NCI-H748 treated with DMSO at 0.1 percent for 48 hours (cell line): ENCODE measurements around the gene MYO6.
"Not testable (repeated sequence)": the region's sequence is repeated elsewhere in the genome, so short reads cannot be mapped to it uniquely, and the experiment has no call there.

ENCODE experiments used
- DNase-seq: peaks from one replicate; lab custom pipeline; 2025; lab: John Stamatoyannopoulos, UW

Gene MYO6

DNA sequence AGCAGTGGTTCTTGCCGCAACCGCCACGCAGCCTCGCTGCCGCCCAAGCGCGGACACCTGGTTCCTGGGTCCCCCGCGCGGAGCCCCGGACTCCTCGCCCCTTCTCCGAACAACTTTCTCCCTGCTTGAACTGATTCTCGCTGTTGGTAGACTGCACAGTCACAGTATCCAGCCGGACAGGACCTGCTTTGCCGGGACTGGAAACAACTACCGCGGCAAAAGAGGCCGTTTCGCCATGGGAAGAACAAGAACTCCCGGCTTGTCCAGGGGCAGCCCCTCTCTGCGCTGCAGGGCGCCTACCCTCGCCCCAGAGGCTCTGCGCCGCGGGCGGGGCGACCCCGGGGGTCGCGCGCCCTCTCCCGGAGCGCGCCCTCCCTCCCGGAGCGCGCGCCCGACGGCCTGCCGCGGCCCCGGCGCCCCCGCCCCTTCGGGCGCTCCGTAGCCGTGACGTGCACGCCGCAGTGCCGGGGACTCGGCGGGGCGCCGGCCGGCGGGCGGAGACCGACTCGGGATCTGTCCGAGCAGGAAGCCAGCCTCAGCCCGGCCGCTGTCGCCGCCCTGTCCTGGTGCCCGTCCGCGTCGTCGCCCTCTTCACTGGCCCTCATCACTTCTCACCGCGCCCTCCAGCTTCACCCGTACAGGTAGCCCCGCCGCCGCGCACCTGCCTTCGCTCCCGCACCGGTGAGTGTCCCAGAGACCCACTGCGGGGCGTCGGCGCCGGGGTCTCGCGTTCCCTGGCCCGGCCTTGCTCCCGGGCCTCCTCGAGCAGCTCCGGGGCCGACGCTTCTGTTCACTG is at the start of gene MYO6:
TSS of gene MYO6 (plus strand) at position 497 of the 796 bp plus-strand sequence. CDS start 68,309 bp downstream, outside the sequence.
- DNase-seq, result peak; percentile 71

DNA sequence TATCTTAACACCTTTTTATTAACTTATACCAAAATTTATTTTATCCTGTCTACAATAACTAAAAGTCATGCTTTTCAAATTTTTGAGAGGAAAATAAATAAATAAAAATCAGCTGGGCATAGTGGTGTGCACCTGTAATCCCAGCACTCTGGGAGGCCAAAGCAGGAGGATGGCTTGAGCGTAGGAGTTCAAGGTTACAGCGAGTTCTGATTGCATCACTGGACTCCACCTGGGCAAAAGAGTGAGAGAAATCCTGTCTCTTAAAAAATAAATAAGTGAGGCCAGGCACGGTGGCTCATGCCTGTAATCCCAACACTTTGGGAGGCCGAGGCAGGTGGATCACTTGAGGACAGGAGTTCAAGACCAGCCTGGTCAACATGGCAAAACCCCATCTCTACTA is 40.7 kb upstream of the MYO6 start:
- not testable (repeated sequence) for DNase-seq

DNA sequence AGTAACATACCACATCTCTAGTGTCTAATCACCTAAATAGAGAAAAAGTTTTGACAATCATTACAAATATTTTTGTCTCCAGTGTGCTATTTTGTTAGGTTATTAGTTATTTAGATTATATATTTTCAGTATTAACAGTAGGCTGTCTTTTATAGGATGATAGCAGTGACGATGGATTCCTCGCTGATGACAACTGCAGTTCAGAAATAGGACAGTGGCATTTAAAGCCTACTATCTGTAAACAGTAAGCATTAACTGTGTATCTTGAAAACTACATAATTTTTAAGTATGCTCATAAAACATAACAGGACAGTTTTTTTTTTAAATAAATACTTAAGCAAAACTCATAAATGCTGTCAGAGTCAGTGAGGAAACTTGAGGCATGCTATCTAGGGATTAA is 37.9 kb upstream of the MYO6 start:
- DNase-seq, result no peak

DNA sequence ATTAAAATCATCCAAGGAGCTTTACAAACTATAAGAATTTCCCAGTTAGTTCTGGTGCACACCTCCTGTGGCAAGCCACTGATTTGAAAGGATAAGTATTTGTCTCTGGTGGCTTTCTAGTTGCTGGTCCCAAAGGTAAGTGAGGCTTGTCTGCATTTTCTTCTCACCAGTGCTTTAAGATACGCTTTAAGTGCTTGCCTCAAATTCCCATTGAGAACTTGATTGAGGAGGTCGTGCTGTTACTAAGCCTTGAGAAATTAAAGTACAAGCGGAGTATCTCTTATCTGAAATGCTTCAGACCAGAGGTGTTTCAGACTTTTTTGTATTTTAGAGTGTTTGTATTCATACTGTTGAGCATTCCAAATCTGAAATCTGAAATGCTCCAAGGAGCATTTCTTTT is 29.9 kb upstream of the MYO6 start:
- no peak for DNase-seq

DNA sequence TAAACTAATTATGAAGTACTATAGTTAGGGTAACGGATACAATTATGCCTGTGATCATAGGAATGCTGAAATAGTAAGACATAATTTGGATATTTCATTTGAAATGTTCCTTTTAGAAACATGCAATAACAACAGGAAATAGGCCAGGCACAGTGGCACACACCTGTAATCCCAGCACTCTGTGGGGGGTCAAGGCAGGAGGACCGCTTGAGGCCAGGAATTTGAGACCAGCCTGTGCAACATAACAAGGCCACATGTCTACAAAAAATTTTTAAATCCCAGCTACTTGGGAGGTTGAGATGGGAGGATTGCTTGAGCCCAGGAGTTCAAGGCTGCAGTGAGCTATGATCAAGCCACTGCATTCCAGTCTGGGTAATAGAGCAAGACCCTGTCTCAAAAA is 25.7 kb upstream of the MYO6 start:
- DNase-seq, result no peak

DNA sequence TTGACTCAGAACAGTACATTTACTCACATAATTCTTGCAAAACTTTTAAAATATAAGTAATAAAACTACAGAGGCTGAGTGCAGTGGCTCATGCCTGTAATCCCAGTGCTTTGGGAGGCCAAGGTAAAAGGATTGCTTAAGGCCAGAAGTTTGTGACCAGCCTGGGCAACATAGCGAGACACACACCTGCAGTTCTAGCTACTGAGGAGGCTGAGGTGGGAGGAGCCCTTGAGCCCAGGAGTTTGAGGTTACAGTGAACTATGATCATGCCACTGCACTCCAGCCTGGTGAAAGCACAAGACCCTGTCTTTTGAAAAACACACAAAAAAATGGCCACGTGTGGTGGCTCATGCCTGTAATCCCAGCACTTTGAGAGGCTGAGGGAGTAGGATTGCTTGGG is 21.8 kb upstream of the MYO6 start:
- no peak for DNase-seq

DNA sequence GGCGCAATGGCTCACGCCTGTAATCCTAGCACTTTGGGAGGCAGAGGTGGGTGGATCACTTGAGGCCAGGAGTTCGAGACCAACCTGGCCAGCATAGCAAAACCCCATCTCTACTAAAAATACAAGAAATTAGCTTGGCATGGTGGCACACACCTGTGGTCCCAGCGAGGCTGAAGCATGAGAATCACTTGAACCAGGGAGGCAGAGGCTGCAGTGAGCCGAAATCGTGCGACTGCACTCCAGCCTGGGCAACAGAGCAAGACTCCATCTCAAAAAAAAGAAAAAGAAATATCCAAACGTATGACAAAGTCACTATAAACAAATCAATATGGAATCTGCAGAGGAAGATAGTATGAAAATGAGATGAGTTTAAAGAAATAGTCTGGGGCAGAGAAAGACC is 18.0 kb upstream of the MYO6 start:
- not testable (repeated sequence) for DNase-seq

DNA sequence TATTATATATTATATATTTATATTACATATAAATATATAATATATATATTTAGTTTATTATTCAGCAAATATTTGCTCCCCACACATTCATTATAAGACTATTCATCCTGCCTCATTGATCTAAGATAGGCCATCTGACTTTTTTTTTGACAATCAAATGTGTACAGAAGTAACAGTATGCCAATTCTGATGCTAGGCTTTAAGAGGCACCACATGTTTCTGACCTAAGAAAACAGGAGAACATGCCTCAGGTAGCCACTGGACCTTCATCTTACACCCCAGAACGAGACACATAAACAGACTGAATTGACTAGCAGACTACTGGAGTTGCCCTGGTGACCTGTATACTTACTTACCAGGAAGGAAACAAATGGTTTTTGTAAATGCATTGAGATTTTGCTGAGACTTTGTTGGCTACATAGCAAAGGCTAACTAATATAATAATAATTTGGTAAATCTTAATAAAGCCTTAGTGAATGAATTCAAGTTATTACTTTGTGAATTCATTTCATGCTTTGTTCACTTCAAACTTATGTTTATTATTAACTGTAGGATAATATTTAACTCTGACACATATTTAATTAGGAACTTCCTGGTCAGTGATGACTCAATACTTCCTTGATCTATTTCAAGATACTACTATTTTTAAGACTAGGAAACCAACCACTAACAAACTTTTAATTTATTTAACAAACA is 13.4 kb upstream of the MYO6 start:
- DNase-seq, result no peak

DNA sequence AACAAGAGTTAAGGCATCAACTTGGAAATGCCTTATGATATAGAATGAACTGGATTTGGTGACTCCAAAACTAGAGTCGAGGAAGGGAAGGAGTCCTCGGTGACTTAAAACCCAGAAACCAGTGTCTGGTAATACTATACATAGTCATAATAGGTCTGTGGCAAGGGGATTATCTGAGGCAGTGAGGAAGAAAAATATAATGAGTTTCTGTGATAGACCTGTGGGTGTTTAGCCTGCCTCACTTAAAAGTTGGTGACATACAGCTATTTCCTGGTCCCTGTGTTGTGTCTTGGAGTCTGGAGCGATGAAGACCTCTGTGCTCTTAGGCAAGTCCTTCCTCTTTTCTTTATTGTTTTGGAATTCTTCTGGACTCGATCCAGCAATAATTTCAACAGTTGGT is 5.1 kb upstream of the MYO6 start:
- DNase-seq, result no peak

DNA sequence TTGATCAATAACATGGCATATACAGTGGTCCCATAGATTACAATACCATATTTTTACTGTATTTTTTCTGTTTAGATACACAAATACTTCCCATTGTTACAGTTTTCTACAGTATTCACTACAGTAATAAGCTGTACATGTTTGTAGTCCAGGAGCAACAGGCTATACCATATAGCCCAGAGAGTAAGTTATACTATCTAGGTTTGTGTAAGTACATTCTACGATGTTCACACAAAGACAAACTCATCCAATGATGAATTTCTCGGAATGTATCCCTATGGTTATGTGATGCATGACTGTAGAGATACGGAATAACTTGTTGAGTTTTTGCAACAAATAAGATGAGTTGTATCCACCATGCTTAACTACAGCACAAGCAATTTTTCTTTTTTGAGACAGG is 3.6 kb upstream of the MYO6 start:
- DNase-seq, result no peak

DNA sequence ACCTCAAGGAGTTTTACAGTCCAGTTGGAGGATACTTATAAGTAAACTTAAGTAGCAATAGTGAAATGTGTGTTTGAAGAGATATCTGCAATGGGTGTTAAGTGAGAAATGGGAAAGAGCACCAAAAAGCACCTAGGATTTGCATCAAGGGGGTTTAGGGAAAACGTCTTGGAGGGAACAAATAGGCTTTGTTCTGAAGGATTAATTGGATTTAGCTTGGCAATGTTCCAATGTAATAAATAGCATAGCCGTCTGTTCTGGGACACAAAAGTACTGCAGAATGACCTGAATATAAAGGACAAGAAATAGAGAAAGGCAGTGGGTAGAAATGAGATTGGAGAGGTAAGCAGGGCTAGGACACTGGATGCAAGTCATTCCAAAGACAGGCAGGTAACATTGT is 2.8 kb upstream of the MYO6 start:
- DNase-seq, result no peak

DNA sequence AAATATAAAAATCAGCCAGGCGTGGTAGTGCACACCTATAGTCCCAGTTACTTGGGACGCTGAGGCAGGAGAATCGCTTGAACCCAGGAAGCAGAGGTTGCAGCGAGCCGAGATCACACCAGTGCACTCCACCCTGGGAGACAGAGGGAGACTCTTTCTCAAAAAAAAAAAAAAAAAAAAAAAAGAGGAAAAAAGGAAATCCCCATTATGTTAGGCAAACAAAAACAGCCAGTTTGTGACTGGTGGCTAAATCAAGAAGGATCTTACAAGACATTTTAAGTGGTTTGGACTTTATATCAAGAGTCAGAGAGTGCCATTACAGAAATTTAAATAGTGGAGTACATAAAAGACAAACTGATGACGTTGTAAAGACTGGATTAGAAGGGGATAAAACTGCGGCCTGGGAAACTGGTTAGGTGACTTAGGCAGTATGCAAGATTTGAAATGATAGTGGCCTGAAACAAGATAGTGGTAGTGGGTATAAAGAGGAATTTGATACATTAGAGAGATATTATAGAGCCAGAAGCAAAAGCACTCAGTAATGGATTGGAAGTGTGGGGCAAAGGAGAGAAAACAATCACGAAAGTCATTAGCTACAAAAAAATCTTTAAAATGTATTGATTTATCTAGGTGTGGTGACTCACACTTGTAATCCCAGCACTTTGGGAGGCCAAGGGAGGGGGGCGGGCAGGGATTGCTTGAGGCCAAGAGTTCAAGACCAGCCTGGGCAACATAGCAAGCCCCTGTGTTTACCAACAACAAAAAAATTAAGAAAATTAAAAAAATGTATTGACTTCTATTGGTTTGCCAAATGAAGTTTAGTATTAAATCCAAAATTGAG is 1.7 kb upstream of the MYO6 start:
- no peak for DNase-seq

DNA sequence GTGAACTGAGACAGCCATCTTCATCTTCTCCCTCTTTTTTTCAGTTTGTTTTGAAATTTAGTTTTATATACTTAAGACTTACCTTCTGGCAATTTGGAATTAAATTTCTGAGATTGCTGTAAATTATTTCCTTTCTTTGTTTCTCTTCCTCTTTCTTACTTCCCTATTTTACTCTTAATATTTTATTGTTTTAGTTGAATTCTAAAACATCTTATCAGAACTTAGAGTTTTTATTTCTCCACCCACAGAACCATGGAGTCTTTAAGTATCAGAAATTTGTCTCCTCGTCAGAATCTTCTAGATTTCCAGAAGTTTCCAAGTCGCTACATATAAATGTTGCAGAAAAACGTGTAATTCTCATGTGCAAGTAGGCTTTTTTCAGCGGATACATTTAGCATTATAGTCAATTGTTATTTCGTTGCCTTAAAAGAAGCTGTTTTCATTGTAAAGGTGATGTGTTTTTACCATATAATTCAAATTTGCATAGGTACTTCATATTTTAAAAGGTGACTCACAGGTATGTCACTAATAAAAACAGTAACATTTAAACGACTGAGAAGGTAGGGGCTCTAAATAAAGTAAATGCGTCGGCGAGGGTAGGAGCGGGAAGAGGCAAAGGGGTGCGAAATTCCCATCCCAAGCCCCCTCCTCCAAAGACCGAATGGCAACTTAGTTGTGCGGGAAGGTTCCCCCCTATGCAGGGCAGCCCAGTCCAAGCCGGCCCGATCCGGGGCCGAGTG is 866 bp upstream of the MYO6 start:
- DNase-seq, result no peak

DNA sequence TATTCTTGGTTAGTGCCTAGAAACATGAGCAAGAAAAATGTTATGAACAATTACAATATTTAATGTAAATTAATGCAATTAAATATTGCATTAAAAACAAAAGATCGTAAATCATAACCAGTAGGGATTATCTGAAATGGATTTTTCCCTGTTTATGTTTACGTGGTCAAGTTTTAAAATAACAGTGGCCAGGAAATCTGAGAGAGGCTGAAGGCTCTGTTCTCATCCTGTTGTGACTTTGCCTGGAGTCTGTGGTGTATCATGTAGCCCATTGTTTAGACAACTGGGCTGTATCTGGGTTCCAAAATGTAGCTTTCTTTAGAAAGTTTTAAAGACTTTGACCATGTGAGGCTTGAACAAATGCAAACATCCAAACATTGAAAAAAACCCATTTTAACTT is 2.4 kb downstream of the MYO6 start:
- DNase-seq, result no peak

DNA sequence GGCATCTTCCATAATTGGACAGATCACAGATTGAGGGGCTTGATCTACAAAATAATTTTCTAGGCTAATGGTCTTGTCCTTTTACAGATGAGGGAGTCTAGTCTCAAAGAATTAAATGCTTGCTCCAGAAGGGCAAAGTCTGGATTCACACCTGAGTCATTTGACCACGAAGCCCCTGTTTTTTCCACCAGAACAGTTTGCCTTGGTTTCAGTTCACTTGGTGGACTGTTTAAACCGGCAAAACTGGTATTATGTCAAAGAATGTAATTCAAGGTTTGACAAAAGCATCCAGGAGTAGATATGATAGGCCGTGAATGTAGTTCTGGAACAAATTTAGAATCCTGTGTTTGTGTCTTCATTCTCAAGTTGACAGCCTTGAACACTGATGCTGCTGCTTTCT is 3.3 kb downstream of the MYO6 start:
- DNase-seq, result no peak

DNA sequence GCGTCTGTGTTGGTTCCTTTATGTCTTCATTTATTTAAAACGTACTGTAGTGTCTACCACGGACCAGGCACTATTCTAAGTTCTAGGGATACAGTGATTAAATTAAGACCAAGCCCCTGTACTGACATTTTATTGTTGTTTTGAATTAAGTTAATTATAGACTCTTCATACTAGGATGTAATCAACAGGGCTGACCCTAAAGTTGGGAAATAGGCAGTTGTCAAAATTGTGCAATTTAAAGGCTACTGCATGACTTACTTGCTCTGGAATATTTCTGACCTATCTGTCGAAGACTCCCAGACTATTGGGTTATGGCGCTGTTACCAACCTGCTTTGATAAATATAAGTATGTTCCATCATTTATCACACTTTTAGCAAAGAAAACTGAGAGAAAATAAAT is 6.7 kb downstream of the MYO6 start:
- DNase-seq, result no peak

DNA sequence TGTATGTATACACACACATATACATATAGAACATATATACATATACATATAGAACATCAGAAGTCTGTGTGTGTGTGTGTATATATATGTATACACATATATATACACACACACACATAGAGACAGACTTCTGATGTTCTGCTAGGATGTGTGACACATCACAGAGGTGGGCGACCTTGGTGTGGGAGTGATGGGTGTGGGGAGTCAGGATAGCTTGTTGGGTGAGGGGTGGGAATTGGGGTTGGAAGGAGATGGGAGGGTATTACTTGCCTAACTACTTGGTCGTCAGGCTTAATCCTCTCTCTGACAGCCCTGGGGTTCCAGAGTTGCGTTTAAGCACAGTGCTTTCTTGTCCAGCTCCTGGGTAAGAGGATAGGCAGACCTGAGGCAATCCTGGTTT is 8.3 kb downstream of the MYO6 start:
- DNase-seq, result no peak

DNA sequence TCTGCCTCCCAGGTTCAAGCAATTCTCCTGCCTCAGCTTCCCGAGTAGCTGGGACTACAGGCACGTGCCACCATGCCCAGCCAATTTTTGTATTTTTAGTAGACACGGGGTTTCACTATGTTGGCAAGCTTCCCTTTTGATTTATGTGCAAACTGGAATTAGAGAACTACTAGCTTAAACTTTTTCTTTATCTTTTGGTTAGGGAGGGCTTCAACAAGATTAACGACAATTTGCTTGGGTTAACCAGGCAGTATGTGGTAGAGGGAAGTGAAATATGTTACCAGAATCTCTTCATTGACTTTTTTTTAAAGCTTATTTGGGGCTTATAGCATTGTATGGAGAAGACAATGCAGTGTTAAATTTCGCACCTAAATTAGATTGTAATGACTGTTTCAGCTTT is 9.0 kb downstream of the MYO6 start:
- no peak for DNase-seq

DNA sequence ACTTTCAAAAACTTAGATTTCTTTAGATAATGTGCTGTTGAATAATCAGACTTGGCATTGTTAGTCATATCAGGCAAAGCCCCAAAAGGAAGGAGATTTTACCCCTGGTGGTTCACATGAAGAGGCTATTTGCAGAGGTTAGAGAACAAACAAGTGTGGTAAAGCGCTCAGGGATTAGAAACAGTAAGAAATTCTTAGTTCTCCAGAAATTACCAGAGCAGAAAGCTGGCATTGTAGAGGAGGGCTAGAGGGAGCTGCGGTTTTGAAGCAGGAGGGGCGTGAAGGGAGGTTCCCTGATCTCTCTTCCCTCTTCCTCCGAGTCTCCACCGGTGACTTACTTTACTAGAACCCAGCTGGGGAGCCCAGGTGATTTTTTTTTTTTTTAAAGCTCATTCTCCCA is 10.2 kb downstream of the MYO6 start:
- DNase-seq, result no peak

DNA sequence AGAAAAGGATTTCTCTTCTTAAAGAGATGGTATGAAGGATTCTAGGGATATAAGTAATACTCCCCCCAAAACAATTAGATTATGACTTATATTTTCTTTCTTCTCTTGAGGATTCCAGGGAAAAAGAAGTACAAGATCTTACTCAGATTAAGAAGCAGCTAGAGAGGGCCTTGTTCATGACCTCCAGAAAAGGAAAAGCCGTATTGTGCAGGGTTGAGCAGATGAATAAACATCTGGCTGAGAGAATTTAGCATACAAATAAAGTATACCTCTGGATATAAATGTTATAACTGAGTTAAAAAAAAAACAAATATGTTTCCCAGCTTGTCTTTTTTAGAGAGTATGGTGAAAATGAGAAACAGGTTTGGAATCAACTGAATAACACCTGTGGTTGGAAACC is 11.3 kb downstream of the MYO6 start:
- DNase-seq, result no peak

DNA sequence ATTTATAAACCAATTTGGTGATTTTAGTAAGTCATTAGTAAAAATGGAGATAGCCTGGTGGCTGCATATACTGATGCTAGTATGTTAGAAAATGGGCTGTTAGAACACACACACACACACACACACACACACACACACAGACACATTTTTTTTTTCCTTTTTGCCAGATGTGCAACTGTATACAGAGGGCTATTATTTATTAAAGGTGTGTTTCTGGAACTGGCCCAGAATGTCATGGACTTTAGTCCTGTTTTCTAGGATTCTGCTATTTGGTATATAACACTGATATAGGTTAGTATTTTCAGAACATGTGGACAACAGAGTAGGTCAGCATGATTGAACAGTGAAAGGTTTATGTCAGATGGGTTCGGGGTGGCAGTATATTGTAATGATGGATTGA is 12.4 kb downstream of the MYO6 start:
- DNase-seq, result no peak

DNA sequence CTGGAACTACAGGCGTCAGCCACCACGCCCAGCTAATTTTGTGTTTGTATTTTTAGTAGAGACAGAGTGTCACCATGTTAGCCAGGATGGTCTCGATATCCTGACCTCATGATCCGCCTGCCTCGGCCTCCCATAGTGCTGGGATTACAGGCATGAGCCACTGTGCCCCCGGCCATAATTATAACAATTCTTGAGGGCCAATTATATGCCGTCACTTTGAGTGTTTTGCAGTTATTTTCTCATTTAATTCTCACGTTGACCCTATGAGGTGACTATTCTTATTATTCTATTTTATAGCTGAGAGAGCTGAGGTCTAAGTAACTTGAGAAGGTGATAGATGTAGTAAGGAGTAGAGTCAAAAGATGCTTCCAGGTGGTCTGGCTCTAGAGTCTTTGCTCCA is 13.0 kb downstream of the MYO6 start:
- no peak for DNase-seq
